GM12891 (cell line): ENCODE measurements around the gene MON2.

Source experiments
- POLR2A ChIP-seq: IDR thresholded peaks from 2 replicates; pipeline ENCODE4 v1.6.1; 2011; ENCODE audit warnings: low read depth, low read length, control low read depth
- POLR2AphosphoS5 ChIP-seq: IDR thresholded peaks from 2 replicates; pipeline ENCODE4 v1.6.1; 2011; ENCODE audit warnings: low read depth, low read length, control low read depth
- SPI1 ChIP-seq: IDR thresholded peaks from 2 replicates; pipeline ENCODE4 v1.6.1; 2011; ENCODE audit warnings: low read depth, low read length, control low read depth
- TAF1 ChIP-seq: IDR thresholded peaks from 2 replicates; pipeline ENCODE4 v1.6.1; 2011; ENCODE audit warnings: low read depth, low read length, control low read depth

DNA sequence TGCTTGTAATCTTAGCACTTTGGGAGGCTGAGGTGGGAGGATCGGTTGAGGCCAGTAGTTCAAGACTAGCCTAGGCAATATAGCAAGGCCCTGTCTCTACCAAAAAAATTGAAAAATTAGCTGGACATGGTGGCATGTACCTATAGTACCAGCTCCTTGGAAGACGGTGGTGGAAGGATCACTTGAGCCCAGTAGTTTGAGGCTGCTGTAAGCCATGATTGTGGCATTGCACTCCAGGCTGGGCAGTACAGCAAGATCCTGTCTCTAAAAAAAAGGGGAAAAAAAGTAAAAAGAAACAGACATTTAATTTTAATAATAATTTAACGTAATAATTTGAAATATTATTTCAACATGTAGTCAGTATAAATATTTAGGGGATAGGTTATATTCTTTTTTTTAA, 16.1 kb downstream of the MON2 start:
- TF ChIP-seq POLR2AphosphoS5 (no peak), SPI1 (no peak), POLR2A (no peak), TAF1 (no peak)
